ENCODE data around the gene RHPN2. TPM values are rescaled to one million over a fixed set of nuclear protein-coding genes. Genes with fewer than 3 reads are reported as not detected.

Gene RHPN2
- total RNA-seq, 1 experiment from 2014 or later, result 32.8 TPM

- no peaks in the 10 kb centered on the region for H3K27me3 ChIP-seq (ENCODE audit: low read length)
- H3K9me3 ChIP-seq (ENCODE audit: low read length), result no peaks in the 10 kb centered on the region
- DNase-seq (no peak), ATAC-seq (no peak)
- no peak overlapping the region for H3K4me2 ChIP-seq (ENCODE audit: low read length)
- no peaks in the 10 kb centered on the region for H3F3A ChIP-seq (ENCODE audit: low read length, unreplicated experiment)
- ChIA-PET CTCF (no interaction called here), POLR2A (ENCODE audit: unreplicated experiment) (no interaction called here)
- peaks cover 7% of the 10 kb centered on the region; the same call in 1 of the 2 replicates for H3K36me3 ChIP-seq (ENCODE audit: low read depth, low read length)
- H2AFZ ChIP-seq (ENCODE audit: low read length), result no peak overlapping the region
- no peaks in the 10 kb centered on the region for H4K20me1 ChIP-seq (ENCODE audit: low read length)
- peaks cover 19% of the 10 kb centered on the region for H3K4me1 ChIP-seq (ENCODE audit: insufficient read depth, low read length)
- no TSS peak for BruUV-seq (replicated peaks)
- H3K79me2 ChIP-seq (ENCODE audit: low read length), result no peaks in the 10 kb centered on the region
- H3K9ac ChIP-seq (ENCODE audit: low read length), result no peak overlapping the region
- no peak overlapping the region for H3K27ac ChIP-seq (ENCODE audit: low read length)
- H3K9me2 ChIP-seq (replicated peaks; ENCODE audit: low read length), result no peaks in the 10 kb centered on the region
- H3K4me3 ChIP-seq (ENCODE audit: low read length), result no peak overlapping the region
- intact Hi-C loops (cut with micrococcal nuclease), result no loop called here
- TF ChIP-seq EZH2phosphoT487 (IDR thresholded peaks at IDR 0.05; ENCODE audit: borderline replicate concordance, low read length) (no peak), CTCF (conservative IDR thresholded peaks at IDR 0.05; ENCODE audit: low read depth, low read length) (no peak)
Observed at GRCh38 chr19:33102893-33103292, 38.2 kb upstream of the RHPN2 start.

- H3K4me1 ChIP-seq (ENCODE audit: insufficient read depth, low read length), result peaks cover 27% of the 10 kb centered on the region
- H3K9me3 ChIP-seq (ENCODE audit: low read length), result no peaks in the 10 kb centered on the region
- 0 out of 2 replicates have a peak overlapping the region, but pooled peaks have one; percentile 20 for H3K4me2 ChIP-seq (ENCODE audit: low read length)
- H3K4me3 ChIP-seq (ENCODE audit: low read length), result no peak overlapping the region
- intact Hi-C loops (cut with micrococcal nuclease), result no loop called here
- TF ChIP-seq EZH2 (IDR thresholded peaks at IDR 0.05; ENCODE audit: low read length, unreplicated experiment), result no peak
- DNase-seq, result peak; percentile 70
- H3F3A ChIP-seq (ENCODE audit: low read length, unreplicated experiment), result no peaks in the 10 kb centered on the region
- H4K20me1 ChIP-seq (ENCODE audit: low read length), result no peaks in the 10 kb centered on the region
- CTCF ChIA-PET, result no interaction called here
- no peaks in the 10 kb centered on the region for H3K9me2 ChIP-seq (replicated peaks; ENCODE audit: low read length)
- H3K9ac ChIP-seq (ENCODE audit: low read length), result no peak overlapping the region
- peak; percentile 98 for ATAC-seq
- POLR2A ChIA-PET (ENCODE audit: unreplicated experiment), result interaction anchor here (0.6 kb wide), 1 partner anchor 59 kb away, joined by 9 read pairs; no protein-coding TSS in a partner anchor
- H2AFZ ChIP-seq (ENCODE audit: low read length), result no peak overlapping the region
- no peaks in the 10 kb centered on the region for H3K79me2 ChIP-seq (ENCODE audit: low read length)
- BruUV-seq (replicated peaks), result no TSS peak
- peak overlapping the region; percentile 56 for H3K27ac ChIP-seq (ENCODE audit: low read length)
- peaks cover 9% of the 10 kb centered on the region; the same call in 1 of the 2 replicates for H3K36me3 ChIP-seq (ENCODE audit: low read depth, low read length)
- H3K27me3 ChIP-seq (ENCODE audit: low read length), result no peaks in the 10 kb centered on the region
Observed at GRCh38 chr19:33100894-33101644, 36.4 kb upstream of the RHPN2 start.

GRCh38 chr19:33098055-33098534 is 33.4 kb upstream of the RHPN2 start:
- peak overlapping the region; percentile 69 for H3K27ac ChIP-seq (ENCODE audit: low read length)
- intact Hi-C loops (cut with micrococcal nuclease), result no loop called here
- H4K20me1 ChIP-seq (ENCODE audit: low read length), result no peaks in the 10 kb centered on the region
- H3K4me1 ChIP-seq (ENCODE audit: insufficient read depth, low read length), result peaks cover 27% of the 10 kb centered on the region
- H3K9ac ChIP-seq (ENCODE audit: low read length), result no peak overlapping the region
- no peaks in the 10 kb centered on the region for H3K79me2 ChIP-seq (ENCODE audit: low read length)
- POLR2A ChIA-PET (ENCODE audit: unreplicated experiment), result no interaction called here
- H3K27me3 ChIP-seq (ENCODE audit: low read length), result no peaks in the 10 kb centered on the region
- no peaks in the 10 kb centered on the region for H3K9me3 ChIP-seq (ENCODE audit: low read length)
- DNase-seq (peak; percentile 65), ATAC-seq (peak; percentile 59)
- H3F3A ChIP-seq (ENCODE audit: low read length, unreplicated experiment), result no peaks in the 10 kb centered on the region
- no peak for TF ChIP-seq EZH2 (IDR thresholded peaks at IDR 0.05; ENCODE audit: low read length, unreplicated experiment)
- TF ChIP-seq CTCF (conservative IDR thresholded peaks at IDR 0.05; ENCODE audit: low read depth, low read length), result no peak
- no peak for TF ChIP-seq EZH2phosphoT487 (IDR thresholded peaks at IDR 0.05; ENCODE audit: borderline replicate concordance, low read length)
- no TSS peak for BruUV-seq (replicated peaks)
- no peaks in the 10 kb centered on the region for H3K9me2 ChIP-seq (replicated peaks; ENCODE audit: low read length)
- H3K36me3 ChIP-seq (ENCODE audit: low read depth, low read length), result peaks cover 12% of the 10 kb centered on the region; the same call in 1 of the 2 replicates
- H3K4me2 ChIP-seq (ENCODE audit: low read length), result 0 out of 2 replicates have a peak overlapping the region, but pooled peaks have one; percentile 11
- CTCF ChIA-PET, result interaction anchor here (0.5 to 0.7 kb wide), 2 partner anchors 40 to 1033 kb away, joined by 3 to 5 read pairs; no protein-coding TSS in a partner anchor
- no peak overlapping the region for H3K4me3 ChIP-seq (ENCODE audit: low read length)
- no peak overlapping the region for H2AFZ ChIP-seq (ENCODE audit: low read length)
